Body of pancreas (tissue), 4 donors: ENCODE measurements around the gene MTMR11.

Source experiments
- CTCF ChIP-seq, 7 experiments: fragments of 450-650 bp in 4 of 7; fragments of 200-600 bp in 3 of 7; sonication (generic) in 3 of 7; IDR thresholded peaks; one replicate each; pipeline ENCODE4 v1.5.1; 2016 to 2019; ENCODE audit warnings: antibody characterized with exemption in 7 of 7
- POLR2A ChIP-seq, 3 donors: fragments of 450-650 bp; IDR thresholded peaks; one replicate each; pipeline ENCODE4 v1.6.1; 2016; ENCODE audit warnings: antibody characterized with exemption in 3 of 3, mild to moderate bottlenecking in 2 of 3

GRCh38 chr1:149896575-149896974, 40.1 kb downstream of the MTMR11 start:
- TF ChIP-seq CTCF (IDR thresholded peaks at IDR 0.05) (no peak), POLR2A (IDR thresholded peaks at IDR 0.05) (no peak)
